Vagina (tissue), 2 donors: ENCODE measurements around the gene PTPRN2. TPM values are rescaled to one million over a fixed set of nuclear protein-coding genes. Genes with fewer than 3 reads are reported as not detected.
"Not testable (repeated sequence)": the region's sequence is repeated elsewhere in the genome, so short reads cannot be mapped to it uniquely, and the experiment has no call there.

Experiments
- DNase-seq, 2 donors: peaks; one replicate each; pipeline ENCODE4 v3.0.0-alpha.2; 2017; ENCODE audit errors: extremely low spot score in 2 of 2
- H3K27ac ChIP-seq: fragments of 200-600 bp; sonication (generic); one replicate; pipeline ENCODE4 v1.5.1; 2019
- H3K27me3 ChIP-seq: fragments of 200-600 bp; sonication (generic); one replicate; pipeline ENCODE4 v1.5.1; 2019
- H3K36me3 ChIP-seq, 2 donors: fragments of 200-600 bp; sonication (generic); one replicate each; pipeline ENCODE4 v1.5.1; 2017 to 2019
- H3K4me1 ChIP-seq: fragments of 200-600 bp; sonication (generic); one replicate; pipeline ENCODE4 v1.5.1; 2019
- H3K4me3 ChIP-seq, 2 donors: fragments of 200-600 bp; sonication (generic); 1 replicate in 1 of 2; 2 replicates in 1 of 2; pipeline ENCODE4 v1.5.1; 2016 to 2019
- H3K9me3 ChIP-seq: fragments of 200-600 bp; sonication (generic); one replicate; pipeline ENCODE4 v1.5.1; 2019
- POLR2A ChIP-seq, 2 donors: fragments of 450-650 bp; IDR thresholded peaks; one replicate each; pipeline ENCODE4 v1.6.1; 2017; ENCODE audit warnings: antibody characterized with exemption in 2 of 2, mild to moderate bottlenecking in 2 of 2, moderate library complexity in 2 of 2
- POLR2AphosphoS5 ChIP-seq, 2 donors: sonication (generic); formaldehyde crosslinking; IDR thresholded peaks; one replicate each; pipeline ENCODE4 v1.9.0; 2017; ENCODE audit warnings: antibody characterized with exemption in 2 of 2, mild to moderate bottlenecking in 2 of 2, low read depth in 1 of 2; ENCODE audit not compliant: insufficient read depth in 1 of 2
- intact Hi-C: fragments of 100-400 bp; cut with DNase I; formaldehyde crosslinking; loops from one replicate; pipeline ENCODE4 v1.15.1; 2023
- total RNA-seq: library from RNA; depleted of rRNA; stranded (reverse); fragments of >200 nt; gene quantifications from one replicate; pipeline ENCODE4 v1.2.3, GENCODE V29; 2016
- TF ChIP-seq, protein P1 (sequence below), 3 experiments: fragments of 450-650 bp in 2 of 3; fragments of 200-600 bp in 1 of 3; sonication (generic) in 1 of 3; IDR thresholded peaks; one replicate each; pipeline ENCODE4 v1.5.1; 2017 to 2019; ENCODE audit warnings: antibody characterized with exemption in 3 of 3, mild to moderate bottlenecking in 2 of 3, moderate library complexity in 2 of 3

PTPRN2 gene
- total RNA-seq, 1 donor from 2014 or later: 7.4 TPM

DNA sequence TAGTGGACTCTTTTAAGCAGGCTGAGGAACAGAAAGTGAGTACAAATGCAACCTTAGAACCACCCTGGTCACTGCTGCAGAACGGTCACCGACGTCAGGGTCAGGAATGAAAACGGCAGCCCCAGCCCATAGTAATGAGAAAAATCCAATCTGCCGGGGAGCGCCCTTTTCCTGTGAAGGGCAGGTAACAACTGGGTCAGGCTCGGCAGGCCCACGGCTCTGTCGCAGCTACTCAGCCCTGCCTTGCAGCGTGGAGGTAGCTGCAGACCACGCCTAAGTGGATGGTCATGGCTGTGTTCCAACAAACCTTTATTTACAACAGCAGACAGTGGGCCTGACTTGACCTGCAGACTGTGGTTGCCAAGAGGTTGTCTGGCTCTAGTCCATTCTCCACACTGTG is 687.6 kb downstream of the PTPRN2 start:
- H3K36me3 ChIP-seq: no peaks in the 10 kb centered on the region
- intact Hi-C loops: no loop called here
- TF ChIP-seq, protein P1, sequence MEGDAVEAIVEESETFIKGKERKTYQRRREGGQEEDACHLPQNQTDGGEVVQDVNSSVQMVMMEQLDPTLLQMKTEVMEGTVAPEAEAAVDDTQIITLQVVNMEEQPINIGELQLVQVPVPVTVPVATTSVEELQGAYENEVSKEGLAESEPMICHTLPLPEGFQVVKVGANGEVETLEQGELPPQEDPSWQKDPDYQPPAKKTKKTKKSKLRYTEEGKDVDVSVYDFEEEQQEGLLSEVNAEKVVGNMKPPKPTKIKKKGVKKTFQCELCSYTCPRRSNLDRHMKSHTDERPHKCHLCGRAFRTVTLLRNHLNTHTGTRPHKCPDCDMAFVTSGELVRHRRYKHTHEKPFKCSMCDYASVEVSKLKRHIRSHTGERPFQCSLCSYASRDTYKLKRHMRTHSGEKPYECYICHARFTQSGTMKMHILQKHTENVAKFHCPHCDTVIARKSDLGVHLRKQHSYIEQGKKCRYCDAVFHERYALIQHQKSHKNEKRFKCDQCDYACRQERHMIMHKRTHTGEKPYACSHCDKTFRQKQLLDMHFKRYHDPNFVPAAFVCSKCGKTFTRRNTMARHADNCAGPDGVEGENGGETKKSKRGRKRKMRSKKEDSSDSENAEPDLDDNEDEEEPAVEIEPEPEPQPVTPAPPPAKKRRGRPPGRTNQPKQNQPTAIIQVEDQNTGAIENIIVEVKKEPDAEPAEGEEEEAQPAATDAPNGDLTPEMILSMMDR (IDR thresholded peaks at IDR 0.05): no peak
- TF ChIP-seq POLR2AphosphoS5 (IDR thresholded peaks at IDR 0.05; ENCODE audit: insufficient read depth in 1 of 2, low read depth in 1 of 2): no peak
- TF ChIP-seq POLR2A (IDR thresholded peaks at IDR 0.05): no peak
- no peak overlapping the region for H3K4me3 ChIP-seq
- no peak overlapping the region for H3K27ac ChIP-seq
- no peak for DNase-seq
- no peaks in the 10 kb centered on the region for H3K27me3 ChIP-seq
- H3K9me3 ChIP-seq: no peaks in the 10 kb centered on the region
- H3K4me1 ChIP-seq: peaks cover 5% of the 10 kb centered on the region

DNA sequence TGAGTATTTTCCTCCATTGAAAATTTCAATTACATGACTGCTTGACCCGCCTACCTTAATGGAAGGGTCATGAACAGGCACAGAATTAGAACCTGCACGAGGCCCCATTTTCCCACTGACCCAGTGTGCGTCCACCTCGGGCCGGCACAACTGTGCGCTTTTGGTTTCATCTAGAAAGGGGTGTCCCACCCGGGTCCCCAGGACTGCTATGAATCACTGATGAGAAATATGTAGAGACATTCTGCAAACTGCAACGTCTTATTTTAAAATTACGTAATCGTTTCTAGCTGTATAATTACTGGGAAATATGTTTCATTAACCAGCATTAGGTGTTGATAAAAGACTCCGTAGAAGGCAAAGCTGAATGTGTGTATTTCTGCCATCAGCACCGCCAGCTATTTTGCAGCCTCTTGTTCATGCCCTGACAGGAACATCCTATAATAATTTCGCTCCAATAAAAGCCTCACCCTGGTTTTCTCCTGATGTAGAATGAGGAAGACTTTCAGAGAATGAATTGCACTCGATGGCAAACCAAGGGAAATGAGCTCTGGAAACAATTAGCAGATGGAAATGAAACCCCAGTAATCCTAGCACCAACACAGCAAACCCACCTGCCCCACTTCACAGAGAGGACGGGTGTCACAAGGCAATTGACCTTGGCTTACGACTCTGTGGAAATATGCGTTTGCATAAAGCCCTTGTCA is 688.7 kb downstream of the PTPRN2 start:
- TF ChIP-seq POLR2A (IDR thresholded peaks at IDR 0.05) (no peak), POLR2AphosphoS5 (IDR thresholded peaks at IDR 0.05; ENCODE audit: insufficient read depth in 1 of 2, low read depth in 1 of 2) (no peak)
- TF ChIP-seq, protein P1 (IDR thresholded peaks at IDR 0.05): no peak
- Histone ChIP-seq H3K27me3 (no peaks in the 10 kb centered on the region), H3K9me3 (no peaks in the 10 kb centered on the region), H3K36me3 (no peaks in the 10 kb centered on the region), H3K4me1 (peaks cover 5% of the 10 kb centered on the region), H3K27ac (no peak overlapping the region), H3K4me3 (no peak overlapping the region)
- DNase-seq: no peak
- intact Hi-C loops: no loop called here

DNA sequence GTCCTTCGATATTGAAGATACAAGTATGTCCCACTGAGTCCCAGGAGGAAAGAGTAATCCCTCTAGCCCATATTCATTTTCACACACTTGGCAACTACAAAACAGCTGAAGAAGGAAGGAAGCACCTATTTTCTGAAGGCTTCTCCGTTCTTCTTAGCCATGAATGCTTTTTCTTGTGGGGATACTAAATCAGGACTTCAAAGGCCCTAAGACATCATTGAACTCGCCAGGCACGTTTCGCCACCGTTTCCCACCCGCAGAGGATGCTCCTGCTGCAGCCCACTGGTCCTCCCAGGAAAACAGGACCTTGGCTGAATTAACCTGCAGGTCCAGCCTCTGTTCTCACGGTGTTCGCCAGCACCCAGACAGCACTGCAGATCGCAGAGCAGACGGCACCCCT is 689.4 kb downstream of the PTPRN2 start:
- no peaks in the 10 kb centered on the region for H3K36me3 ChIP-seq
- no peak overlapping the region for H3K27ac ChIP-seq
- no peaks in the 10 kb centered on the region for H3K27me3 ChIP-seq
- TF ChIP-seq POLR2AphosphoS5 (IDR thresholded peaks at IDR 0.05; ENCODE audit: insufficient read depth in 1 of 2, low read depth in 1 of 2): no peak
- TF ChIP-seq, protein P1 (IDR thresholded peaks at IDR 0.05): no peak
- no peak for TF ChIP-seq POLR2A (IDR thresholded peaks at IDR 0.05)
- H3K9me3 ChIP-seq: no peaks in the 10 kb centered on the region
- peaks cover 5% of the 10 kb centered on the region for H3K4me1 ChIP-seq
- no peak overlapping the region for H3K4me3 ChIP-seq
- intact Hi-C loops: no loop called here
- no peak for DNase-seq

DNA sequence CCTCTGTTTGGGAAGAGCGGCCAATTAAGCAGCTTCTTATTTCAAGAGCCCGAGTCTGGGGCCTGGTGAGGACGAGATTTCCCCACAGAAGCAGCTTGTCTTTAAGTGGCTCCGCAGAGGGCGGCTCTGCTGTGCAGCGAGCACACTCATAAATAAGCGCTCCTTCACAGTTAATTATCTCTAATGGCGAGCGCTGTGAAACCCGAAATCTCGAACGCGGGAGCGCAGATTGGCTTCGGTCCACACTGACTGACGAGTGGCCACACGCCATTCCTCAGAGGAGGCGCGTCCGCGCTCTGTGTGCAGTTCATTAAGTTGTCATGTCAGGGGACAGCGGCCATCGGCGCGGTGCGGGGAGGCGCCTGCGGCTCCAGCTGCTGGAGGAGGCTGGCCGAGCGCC is 689.9 kb downstream of the PTPRN2 start:
- Histone ChIP-seq H3K27ac (no peak overlapping the region), H3K27me3 (no peaks in the 10 kb centered on the region), H3K9me3 (no peaks in the 10 kb centered on the region), H3K4me3 (no peak overlapping the region), H3K4me1 (peaks cover 5% of the 10 kb centered on the region), H3K36me3 (no peaks in the 10 kb centered on the region)
- intact Hi-C loops: no loop called here
- DNase-seq: no peak
- TF ChIP-seq POLR2AphosphoS5 (IDR thresholded peaks at IDR 0.05; ENCODE audit: insufficient read depth in 1 of 2, low read depth in 1 of 2) (no peak), POLR2A (IDR thresholded peaks at IDR 0.05) (no peak)
- TF ChIP-seq, protein P1 (IDR thresholded peaks at IDR 0.05): no peak

DNA sequence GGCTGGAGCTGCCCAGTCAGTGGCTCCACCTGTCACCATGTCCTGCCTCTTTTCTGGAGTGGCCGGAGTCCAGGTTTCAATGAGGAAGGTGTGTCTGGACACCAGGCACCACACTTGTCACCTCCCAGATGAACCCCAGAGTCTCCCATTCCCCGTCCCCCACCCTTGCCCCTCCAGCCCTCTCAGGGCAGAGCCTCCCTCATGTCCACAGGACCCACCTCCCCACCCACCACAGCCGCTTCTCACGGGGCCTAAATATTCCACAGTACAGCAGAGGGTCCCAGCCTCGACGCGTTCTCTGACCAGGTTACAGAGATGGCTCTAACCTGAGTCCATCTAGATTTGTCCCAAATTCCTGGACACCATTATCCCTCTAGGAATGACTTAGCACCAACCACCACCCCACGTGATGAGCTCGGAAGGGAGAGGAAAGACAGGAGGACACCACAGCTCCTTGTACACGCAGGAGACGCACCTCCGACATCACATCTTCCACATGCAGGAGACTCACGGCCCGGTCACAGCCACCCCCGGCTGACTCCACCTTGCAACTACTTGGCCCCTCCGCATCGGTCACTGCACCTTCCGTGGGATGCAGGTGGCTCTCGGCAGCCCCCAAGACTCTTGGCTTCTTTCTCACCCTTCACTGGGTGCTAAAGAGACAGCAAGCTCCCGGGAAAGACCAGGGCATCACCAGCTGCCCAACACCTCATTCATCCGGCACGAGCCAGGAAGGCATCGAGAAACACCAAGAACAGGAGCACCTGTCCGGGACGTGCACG is 690.7 kb downstream of the PTPRN2 start:
- Histone ChIP-seq H3K27me3 (no peaks in the 10 kb centered on the region), H3K4me1 (peaks cover 5% of the 10 kb centered on the region), H3K4me3 (no peak overlapping the region), H3K27ac (no peak overlapping the region), H3K9me3 (no peaks in the 10 kb centered on the region), H3K36me3 (no peaks in the 10 kb centered on the region)
- TF ChIP-seq, protein P1 (IDR thresholded peaks at IDR 0.05): no peak
- intact Hi-C loops: no loop called here
- DNase-seq: no peak

DNA sequence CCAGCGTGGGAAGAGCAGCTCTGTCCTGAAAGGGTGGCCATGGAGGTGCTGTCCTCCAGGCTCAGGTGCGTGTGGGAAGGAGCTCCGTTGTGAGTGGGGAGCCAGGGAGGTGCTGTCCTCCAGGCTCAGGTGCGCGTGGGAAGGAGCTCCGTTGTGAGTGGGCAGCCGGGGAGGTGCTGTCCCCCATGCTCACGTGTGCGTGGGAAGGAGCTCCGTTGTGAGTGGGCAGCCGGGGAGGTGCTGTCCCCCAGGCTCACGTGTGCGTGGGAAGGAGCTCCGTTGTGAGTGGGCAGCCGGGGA is 691.3 kb downstream of the PTPRN2 start:
- H3K4me1 ChIP-seq, DNase-seq, H3K9me3 ChIP-seq, H3K27ac ChIP-seq, H3K36me3 ChIP-seq, H3K27me3 ChIP-seq, H3K4me3 ChIP-seq, intact Hi-C loops: not testable (repeated sequence)
